OCI-LY3 (cell line): ENCODE measurements around the gene ARHGAP4.

ENCODE experiments used
- EZH2phosphoT487 ChIP-seq: fragments of 200-600 bp; shearing (Covaris generic); IDR thresholded peaks from 2 replicates; pipeline ENCODE4 v1.6.1; 2018; ENCODE audit warnings: antibody characterized with exemption, mixed run types, low read depth
- TF ChIP-seq, protein P1 (sequence below): fragments of 200-600, 300-600 bp; sonication (generic); IDR thresholded peaks from 2 replicates; pipeline ENCODE4 v1.5.1; 2014; ENCODE audit warnings: antibody characterized with exemption, low read length, low read depth

- TF ChIP-seq, protein P1, sequence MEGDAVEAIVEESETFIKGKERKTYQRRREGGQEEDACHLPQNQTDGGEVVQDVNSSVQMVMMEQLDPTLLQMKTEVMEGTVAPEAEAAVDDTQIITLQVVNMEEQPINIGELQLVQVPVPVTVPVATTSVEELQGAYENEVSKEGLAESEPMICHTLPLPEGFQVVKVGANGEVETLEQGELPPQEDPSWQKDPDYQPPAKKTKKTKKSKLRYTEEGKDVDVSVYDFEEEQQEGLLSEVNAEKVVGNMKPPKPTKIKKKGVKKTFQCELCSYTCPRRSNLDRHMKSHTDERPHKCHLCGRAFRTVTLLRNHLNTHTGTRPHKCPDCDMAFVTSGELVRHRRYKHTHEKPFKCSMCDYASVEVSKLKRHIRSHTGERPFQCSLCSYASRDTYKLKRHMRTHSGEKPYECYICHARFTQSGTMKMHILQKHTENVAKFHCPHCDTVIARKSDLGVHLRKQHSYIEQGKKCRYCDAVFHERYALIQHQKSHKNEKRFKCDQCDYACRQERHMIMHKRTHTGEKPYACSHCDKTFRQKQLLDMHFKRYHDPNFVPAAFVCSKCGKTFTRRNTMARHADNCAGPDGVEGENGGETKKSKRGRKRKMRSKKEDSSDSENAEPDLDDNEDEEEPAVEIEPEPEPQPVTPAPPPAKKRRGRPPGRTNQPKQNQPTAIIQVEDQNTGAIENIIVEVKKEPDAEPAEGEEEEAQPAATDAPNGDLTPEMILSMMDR: peak; percentile 24
- no peak for TF ChIP-seq EZH2phosphoT487
Measured at GRCh38 chrX:153924149-153924861, 1.8 kb downstream of the ARHGAP4 start.
